DMS153 (cell line): ENCODE measurements around the gene AKR7A3.
"Not testable (repeated sequence)": the region's sequence is repeated elsewhere in the genome, so short reads cannot be mapped to it uniquely, and the experiment has no call there.

Source experiments
- DNase-seq: peaks from one replicate; lab custom pipeline; 2025; lab: John Stamatoyannopoulos, UW

The AKR7A3 gene

DNA sequence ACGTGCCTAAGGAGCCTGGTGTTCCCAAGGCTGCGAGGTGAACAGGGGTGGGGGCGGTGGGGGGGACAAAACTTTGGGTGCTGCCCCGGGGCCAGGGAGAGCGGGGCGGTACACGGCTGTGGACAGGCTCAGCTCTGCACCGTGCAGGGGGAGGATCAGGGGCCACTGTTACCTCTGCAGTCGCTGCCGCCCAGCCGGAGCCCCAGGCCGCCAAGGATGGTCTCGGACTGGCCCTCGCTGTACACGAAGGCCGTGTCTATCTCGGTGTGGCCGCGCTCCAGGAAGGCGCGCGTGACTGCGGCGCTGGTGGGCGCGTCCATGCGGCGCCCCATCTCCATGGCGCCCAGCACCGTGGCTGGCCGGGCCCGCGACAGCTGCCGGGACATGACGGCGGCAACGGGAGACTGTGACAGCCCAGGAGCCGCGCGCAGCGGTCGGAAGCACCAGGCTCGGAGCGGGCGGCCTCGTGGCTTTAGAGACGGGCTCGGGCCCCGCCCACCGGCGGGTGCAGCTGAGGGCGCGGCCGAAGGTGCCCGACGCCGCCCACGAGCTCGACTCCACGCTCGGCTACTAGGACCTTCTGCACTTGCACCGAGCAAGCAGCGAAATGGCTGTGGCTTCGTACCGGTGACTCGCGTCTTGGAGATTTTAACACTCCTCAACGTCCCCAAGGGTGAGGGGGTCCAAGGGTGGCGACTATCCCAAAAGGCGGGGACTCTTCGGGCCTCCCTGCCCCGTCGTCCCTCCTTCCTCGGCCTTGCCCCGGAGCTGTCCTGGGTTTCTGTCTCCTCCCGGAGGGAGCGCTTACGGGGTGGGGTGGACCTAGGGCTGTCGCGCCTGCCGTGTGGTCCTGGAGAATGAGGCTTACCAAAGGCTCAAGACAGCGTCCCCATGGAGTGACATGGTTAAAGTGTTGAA lies at the start of gene AKR7A3:
TSS of gene AKR7A3 (minus strand) at position 447 of the 918 bp plus-strand sequence. CDS start at position 386, 61 bp downstream.
- not testable (repeated sequence) for DNase-seq

DNA sequence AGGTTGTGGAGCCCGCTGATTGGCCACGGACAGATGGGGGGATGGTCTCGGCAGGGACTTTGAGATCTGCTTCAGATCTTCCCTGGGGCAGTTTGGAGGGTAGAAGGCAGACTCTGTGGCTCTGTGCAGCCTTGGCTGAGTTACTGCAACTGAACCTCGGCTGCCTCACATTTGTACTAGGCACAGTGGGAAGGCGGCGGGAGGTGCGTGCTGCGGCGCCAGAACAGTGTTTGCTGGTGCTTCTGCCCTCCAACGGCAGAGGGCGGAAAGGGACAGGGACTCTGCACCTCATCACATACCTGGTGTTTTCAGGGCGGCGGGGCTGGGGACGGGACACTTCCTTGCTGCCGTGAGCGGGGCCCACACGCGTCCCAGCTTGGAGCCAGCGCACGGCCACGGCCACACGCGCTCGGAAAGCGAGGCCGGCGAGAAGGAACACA lies 49.8 kb upstream of the AKR7A3 start:
- DNase-seq: no peak

DNA sequence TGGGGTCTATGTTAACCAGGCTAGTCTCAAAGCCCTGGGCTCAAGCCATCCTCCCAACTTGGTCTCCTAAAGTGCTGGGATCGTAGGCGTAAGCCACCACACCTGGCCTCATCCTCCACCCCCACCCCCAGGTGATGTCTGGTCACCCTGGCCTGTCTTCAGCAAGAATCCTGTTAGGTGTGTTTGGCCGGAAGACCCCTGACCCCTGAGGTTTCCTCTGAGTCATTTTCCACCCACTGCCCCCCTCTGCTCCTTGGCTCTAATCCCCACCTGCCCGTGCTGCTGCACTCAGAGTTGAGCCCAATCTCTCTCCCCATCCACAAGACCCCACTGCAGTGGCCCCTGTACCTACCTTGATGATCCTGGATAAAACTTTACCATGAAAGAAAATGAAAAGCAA lies 48.7 kb upstream of the AKR7A3 start:
- DNase-seq: no peak

DNA sequence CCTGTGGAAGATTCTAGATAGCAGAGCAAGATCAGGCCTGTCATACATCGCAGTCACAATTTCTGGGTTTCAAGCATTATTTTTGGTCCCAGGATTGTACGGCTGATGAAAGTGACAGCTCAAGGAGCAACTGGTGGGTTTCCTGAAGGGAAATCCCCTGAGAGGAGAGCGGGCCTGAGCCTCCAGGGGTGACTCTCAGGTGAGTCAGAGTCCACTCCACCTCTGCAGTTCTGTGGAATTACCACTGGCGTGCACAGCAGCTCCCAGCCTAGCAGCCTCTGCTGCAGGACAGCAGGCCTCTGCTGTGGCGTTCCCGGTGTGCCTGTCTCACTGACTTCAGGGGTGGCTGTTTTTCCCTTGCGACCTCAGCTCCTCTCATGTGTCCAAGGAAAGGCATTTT lies 48.0 kb upstream of the AKR7A3 start:
- no peak for DNase-seq

DNA sequence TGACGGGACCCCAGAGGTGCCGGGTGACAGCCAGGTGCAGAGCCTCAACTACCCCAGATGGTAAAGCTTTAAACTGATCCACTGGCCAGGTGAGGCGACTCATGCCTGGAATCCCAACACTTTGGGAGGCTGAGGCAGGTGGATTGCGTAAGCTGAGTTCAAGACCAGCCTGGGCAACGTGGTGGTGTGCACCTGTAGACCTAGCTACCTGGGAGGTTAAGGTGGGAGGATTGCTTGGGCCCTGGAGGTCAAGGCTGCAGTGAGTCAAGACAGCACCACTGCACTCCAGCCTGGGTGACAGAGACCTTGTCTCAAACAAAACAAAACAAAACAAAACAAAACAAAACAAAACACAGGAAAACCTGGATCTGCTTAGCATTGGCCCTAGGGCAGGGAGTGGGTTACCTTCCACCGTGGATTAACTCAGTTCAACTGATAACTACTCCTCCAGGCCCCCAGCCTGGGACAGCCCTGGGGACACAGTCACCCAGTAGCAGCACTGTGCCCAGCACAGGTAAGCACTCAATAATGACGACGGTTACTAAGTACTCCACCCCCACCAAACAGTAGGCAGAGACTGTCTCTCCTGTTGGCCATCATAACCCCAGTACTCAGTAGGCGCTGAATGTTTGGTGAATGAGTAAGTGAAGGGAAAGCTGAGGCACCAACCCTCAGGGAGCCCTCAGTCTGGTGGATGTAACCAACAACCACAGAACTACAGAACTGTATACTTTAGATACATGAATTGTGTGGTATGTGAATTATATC lies 45.2 kb upstream of the AKR7A3 start:
- DNase-seq: no peak

DNA sequence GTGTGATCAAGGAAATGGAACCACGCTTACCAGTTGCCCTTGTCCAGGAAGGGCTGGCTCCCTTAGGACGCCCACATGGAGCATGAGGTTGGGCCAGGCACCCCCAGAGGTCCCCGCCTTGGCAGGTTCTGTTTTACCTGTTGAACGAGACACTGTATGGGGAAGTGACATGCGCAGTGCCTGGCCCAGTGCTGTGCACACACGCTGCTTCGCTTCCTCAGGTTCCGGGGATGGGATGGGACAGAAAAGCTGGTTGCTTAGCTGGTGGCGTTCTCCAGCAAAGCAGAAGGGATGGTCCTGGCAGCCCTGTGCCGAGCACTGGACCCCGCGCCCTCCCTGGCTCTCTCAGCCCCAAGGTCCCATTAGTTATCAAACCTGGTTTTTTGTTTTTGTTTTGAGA lies 44.3 kb upstream of the AKR7A3 start:
- DNase-seq: no peak

DNA sequence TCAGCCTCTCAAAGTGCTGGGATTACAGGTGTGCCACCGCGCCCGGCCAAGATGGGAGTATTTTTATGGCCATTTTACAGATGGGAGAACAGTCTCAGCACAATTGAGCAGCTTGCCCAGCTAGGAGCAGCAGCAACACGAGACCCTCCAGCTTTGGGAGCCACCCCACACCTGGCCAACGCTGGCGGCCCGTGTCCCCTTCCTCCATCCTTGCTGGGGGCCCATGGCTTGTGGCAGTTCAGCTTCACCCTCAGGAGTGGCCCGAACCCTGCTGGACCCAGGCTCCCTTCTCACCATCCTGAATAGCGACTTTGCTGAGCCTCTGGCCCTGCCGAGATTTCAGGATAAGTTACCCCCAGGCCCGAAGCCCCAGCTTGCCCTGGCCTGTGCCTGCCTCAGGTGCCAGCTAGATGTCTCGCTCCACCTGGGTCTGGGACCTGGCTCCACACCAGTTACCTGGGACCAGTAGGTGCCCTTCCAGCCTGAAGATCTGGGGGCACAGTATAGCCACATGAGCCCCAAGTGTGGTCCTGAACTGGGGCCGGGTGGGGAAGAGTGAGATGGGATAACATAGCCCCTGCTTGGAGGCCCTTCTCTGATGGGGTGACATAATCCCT lies 42.8 kb upstream of the AKR7A3 start:
- no peak for DNase-seq

DNA sequence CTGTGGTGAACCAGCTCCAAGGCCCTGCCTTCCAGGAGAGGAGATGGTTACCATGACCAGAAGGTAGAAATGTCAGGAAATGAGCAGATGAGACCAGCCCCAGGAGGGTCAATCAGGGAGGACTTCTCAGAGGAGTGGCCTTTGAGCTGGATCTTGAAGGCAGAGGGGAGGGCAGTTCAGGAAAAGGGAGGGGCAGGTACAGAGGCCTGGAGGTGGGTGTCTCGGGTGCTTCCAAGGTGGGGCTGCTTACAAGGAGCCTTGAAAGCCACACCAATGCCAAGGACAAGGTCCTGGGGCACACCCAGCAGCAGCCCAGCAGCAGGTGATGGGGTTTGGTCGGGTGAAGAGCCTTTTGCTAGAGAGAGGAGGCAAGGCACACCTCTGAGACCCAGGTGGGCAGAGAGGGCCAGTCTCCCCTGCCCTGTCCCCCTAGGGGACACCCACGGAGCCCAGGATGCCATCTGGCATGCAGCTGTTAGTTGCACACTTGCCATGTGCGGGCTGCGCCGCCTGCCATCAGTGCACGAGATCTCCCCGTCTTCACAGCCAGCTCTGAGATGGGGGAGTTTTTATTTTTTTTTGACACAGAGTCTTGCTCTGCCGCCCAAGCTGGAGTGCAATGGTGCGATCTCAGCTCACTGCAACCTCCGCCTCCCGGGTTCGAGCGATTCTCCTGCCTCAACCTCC lies 42.0 kb upstream of the AKR7A3 start:
- no peak for DNase-seq

DNA sequence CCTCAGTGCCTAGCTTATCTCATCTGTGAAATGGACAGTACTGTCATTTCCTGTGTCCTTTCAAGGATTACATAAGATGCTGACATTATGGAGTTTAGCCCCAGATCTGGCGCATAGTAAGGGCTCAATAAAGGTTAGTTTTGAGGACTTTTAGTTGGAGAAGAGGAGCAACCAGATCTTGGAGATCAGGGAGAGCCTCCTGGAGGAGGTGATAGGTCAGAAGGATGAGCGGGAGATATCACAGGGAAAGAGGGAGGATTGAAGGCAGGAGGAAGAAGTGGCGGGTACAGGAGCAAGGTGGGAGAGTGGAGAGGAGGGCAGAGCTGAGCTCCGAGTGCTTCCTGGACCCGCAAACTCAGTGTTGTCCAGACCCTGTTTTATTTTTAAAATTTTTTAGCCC lies 41.0 kb upstream of the AKR7A3 start:
- no peak for DNase-seq

DNA sequence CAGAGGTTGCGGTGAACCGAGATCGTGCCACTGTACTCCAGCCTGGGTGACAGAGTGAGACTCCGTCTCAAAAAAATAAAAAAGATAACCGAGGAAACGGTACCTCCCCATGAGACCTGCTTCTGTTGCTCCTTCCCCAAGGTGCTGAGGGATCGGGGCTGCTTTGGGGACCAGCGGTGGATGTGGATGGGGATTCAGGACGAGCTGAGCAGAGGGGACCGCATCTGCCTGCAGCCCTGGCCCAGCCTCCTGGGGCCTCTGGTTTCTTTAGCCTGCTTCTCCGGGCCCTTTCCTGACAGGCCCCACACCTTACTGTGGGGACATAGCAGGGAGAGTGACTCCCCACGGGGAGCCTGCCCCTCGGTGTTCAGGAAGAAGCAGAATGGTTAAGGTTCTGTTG lies 40.6 kb upstream of the AKR7A3 start:
- no peak for DNase-seq

DNA sequence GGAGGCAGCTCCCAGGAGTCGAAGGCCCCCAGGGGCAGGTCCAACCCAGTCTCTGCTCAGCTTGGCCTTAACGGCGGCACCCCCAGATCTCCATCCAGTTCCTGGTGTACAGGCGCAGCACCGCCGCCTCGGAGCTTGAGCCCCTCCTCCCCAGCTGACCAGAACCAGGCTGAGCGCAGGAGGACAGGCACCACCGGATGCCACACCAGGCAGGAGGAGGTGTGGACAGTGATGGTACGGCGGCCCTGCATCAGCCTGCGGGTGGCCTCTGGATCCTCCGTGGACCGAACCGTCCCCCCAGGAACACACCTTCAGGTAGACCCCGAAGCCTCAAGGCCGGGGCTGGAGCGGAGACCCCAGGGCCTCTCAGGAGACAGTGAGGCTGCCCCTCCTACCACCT lies 39.9 kb upstream of the AKR7A3 start:
- no peak for DNase-seq

DNA sequence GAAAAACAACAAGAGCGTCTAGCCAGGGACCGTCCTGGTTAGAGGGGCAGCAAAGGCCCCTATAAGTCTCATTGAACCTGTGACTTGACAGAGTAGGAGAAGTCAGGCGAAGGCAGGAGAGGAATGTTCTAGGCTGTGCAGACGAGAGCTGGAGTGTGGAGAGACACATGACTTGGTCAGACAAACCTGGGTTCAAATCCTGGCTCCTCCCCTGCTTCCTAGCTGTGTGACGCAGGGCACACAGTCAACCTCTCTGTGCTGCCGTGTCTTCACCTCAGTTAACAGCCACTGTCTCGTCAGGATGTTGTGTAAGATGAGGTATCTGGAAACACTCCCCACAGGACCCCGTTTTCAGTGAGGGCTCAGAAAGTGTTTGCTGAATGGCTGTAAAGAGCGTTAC lies 39.2 kb upstream of the AKR7A3 start:
- DNase-seq: no peak

DNA sequence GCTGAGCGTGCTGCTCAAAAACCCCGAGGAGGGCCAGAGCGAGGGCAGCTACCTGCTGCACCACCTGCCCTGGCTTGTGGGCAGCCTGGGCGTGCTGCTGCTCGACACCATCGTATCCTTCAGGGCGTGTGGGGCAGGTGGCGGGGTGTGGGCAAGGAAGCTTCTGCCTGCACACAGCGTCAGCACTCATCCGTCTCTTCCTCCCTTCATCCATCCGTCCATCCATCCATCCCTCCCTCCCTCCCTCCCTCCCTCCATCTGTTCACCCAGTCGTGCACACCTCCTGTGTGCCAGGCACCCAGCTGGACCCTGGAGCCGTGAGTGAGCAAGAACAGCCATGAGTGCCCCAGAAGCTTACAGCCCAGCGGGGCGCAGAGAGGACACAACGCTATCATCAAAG lies 38.7 kb upstream of the AKR7A3 start:
- DNase-seq: no peak

DNA sequence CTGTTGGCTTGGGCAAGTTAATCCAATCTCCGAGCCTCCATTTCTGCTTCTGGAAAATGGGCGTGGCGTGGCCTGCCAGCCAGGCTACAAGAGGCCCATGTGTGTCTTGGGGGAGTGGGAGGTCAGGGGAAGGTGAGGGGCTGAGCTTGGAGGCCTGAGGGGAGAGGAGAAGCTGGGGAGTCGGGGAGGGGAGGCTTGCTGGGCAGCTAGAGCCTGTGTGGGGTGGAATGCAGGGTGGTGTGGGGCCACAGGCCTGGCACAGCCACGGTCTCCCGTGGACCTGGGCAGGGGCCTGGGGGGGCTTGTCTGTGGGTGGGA lies 38.1 kb upstream of the AKR7A3 start:
- no peak for DNase-seq

DNA sequence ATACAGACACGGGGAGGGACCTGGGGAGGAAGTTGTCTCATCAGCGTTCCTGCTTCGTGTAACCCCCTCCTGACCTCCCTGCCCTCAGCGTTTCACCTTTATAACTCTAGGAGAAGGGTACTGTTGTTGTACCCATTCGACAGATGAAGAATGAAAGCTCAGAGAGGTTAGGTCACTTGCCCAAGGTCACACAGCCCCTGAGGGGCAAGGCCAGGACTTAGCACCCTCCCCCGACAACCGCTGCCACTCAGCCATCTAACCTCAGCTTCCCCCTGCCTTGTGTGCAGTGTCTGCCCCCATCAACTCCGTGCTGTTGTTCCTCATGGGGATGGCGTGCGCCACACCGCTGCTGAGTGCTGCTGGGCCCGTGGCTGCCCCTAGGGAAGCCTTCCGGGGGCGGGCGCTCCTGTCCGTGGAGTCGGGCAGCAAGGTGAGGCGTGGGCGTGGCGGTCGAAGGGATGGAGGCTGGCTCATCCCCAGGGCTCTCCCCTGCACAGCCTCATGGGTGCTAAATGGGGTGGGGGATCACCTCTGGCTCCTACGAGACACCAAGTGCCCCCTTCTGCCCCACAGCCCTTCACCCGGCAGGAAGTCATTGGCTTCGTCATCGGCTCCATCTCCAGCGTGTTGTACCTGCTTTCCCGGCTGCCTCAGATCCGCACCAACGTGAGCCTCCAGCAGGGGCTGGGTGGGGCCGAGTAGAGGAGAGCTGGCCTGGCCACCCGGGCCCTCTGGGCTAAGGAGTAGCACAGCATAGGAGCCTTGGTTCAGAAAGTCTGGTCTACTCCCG lies 37.6 kb upstream of the AKR7A3 start:
- DNase-seq: no peak

DNA sequence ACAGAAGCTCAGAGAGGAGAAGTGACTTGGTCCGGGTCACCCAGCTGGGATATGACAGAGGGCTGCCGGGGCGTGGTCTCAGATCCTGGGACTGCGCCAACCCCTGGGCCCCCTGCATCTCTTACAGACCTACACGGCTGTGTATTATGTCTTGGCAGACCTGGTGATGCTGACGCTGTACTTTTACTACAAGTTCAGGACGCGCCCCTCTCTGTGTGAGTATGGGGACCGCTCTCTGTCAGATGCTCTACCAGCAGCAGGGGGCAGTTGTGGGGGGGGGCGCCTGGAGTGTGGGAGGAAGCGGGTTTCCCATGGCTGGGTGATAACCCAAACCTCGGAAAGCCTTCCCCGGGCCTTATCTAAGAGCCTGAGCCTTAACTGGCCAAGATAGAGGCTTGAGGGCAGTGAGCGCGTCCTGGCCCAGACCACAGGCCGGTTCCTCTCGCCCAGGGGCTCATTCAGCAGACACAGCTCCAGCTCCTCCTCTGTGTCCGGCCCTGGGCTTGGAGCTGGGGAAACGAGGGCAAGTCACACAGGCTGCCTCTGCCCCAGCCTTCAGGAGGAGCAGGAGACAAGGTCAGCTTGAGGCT lies 36.9 kb upstream of the AKR7A3 start:
- no peak for DNase-seq

DNA sequence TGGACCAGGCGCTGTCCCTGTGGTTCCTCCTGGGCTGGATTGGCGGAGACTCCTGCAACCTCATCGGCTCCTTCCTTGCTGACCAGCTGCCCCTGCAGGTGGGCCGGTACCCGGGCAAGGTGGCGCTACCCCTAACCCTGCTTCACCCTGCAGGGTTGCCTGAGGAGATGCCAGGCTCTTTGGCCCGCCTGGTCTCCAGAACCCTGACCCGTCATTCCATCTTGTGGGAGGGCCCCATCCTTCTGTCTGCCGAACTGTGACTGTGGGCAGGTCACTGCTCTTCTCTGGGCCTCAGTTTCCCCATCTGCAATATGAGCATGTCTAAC lies 36.1 kb upstream of the AKR7A3 start:
- no peak for DNase-seq

DNA sequence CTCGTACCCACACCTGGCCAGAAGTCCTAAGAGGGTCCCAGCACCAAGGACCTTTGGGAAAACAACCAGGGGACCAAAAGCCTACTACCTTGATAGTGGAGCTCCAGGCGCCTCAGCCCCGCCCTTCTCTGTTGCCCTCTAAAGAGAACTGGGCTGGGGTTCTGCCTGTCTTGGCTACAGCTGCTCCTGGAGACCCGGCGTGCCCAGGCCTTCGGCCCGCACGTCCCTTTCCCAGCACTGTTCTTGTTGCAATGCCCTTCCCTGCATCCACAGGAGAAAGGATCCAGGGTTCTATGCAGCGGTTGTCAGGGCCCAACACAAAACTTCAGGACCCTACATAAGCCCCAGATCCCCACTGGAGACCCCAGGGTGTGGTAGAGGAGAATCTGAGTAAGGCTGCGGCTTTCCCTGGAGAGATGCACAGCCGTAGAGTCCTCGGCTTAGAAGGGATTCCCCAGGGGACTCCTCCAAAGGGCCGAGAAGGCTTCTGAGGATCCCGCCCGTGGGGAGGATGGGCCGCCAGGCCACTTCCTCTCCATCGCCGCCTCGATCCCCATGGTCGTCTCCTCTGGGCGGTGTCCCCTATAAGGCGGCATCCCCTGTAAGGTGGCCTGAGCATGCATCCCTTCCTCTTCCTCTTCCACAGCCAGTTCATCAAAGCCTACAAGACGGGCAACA lies 35.6 kb upstream of the AKR7A3 start:
- no peak for DNase-seq

DNA sequence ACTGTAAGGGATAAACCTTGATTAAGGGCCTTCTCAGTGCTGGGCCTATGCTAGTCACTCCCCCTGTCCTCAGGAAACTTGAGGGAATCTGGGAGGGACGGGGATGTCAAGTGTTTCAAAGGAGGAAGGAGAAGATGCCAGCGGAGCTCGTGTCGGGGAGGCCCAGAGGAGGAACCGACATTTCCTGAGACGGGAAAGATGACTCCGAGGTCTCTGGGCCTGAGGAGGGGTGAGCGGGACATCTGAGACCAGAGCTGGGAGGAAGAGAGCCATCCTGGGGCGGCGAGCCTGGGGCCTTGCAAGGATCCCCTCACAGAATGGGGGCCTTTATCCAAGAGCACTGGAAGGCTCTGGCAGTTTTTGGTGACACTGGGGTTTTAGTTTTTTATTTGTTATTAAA lies 33.9 kb upstream of the AKR7A3 start:
- DNase-seq: no peak

DNA sequence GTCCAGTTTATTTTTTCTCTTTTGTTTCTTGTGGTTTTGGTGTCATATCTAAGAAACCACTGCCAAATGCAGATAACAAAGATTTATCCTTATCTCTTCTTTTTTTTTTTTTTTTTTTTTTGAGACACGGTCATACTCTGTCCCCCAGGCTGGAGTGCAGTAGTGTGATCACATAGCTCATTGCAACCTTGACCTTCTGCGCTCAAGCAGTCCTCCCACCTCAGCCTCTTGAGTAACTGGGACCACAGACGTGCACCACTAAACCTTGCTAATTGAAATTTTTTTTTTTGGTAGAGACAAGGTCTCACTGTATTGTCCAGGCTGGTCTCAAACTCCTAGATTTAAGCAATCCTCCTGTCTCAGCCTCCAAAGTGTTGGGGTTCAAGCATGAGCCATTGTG lies 32.5 kb upstream of the AKR7A3 start:
- no peak for DNase-seq

DNA sequence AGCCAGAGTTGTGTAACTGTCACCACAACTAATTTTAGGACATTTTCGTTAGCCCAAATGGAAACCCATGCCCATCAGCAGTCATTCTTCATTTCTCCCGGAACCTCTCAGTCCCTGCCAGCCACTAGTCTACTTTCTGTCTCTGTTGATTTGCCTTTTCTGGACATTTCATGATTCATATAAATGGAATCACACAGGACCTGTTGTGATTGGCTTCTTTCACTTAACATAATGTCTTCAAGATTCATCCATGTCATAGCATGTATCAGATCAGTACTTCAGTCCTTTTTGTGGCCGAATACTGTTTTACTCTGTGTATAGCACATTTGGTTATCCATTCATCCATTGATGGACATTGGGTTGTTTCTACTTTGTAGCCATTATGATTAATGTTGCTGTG lies 30.6 kb upstream of the AKR7A3 start:
- no peak for DNase-seq
